ENCODE results near the gene RBMY1A1.
"Not testable (repeated sequence)": the region's sequence is repeated elsewhere in the genome, so short reads cannot be mapped to it uniquely, and the experiment has no call there.

The RBMY1A1 gene

DNA sequence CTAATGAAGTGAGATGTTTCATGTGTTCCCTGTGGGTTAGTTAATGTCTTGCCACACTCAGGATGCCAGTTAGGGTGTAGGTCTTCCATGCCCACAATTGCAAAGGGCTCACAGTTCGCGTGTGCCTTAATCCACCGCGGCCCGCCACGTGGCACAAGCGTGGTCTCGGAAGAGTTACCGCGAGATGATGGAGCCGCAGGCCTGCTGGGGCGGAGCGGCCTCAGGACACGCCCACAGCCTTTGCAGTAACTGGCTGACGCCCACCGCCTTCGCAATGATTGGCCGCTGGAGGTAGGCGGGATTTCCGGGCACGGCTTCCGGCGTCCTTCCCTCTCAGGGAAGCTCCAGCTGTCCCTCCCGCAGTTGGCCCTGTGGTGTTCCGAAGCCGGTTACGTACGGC lies at the start of gene RBMY1A1:
RBMY1A1 (plus strand) TSS at position 301 of the 400 bp plus-strand sequence. CDS start 2,013 bp downstream, outside the sequence.
- not testable (repeated sequence) for DNase-seq

- not testable (repeated sequence) for DNase-seq
These were observed 23.6 kb upstream of the RBMY1A1 start, which contains the start of gene RBMY1B for GRCh38 chrY:21511038-21511437. Gene RBMY1B, plus strand, starts transcription at chrY:21511338. Its CDS starts 2,013 bp downstream, at chrY:21513351.

GRCh38 chrY:21559316-21559984 lies 24.8 kb downstream of the RBMY1A1 start:
- not testable (repeated sequence) for DNase-seq

DNA sequence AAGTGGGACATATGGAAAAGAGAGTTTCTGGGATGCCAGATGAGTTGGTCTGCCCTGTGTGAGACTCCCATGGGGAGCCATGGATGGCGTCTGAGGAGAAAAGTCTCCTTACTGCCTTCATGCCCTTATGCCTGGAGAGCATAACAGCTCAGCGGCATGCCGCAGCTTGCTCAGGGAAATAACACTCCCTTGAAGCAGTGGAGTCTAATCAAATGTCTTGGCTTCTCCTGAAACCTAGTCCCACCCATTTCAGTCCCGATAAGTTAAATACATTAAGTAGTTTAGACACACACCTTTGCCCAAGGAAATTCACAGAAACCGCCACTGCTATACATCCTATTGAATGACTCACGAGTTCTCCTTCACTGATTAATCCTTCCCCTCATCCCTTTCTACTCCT lies 50.8 kb downstream of the RBMY1A1 start:
- no peak for DNase-seq

DNA sequence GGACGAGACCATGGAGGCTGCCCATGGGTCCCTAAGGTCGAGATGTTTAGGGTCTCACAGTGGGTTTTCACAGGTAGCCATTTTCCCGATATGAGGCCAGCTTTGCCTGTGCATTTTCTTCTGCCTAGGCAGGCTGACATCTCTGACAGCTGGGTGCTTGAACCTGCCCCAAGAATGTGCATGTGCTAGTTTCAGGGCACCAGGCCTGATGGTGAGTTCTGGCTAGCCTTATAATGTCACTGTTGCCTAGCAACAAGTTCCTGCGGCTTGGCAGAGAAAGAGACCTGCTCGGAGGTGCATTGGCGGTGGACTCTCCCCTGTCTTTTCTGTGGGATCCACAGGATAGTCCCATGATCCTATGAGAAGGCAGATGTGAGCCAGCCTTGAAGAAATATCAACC lies 51.8 kb downstream of the RBMY1A1 start:
- not testable (repeated sequence) for DNase-seq

- DNase-seq: no peak
These were observed 57.4 kb downstream of the RBMY1A1 start for GRCh38 chrY:21592059-21592458.

- not testable (repeated sequence) for DNase-seq
These were observed 61.6 kb downstream of the RBMY1A1 start for GRCh38 chrY:21596287-21596686.

Data from activated CD4-positive, CD25-positive, alpha-beta regulatory T cell treated with anti-CD3 and anti-CD28 coated beads, Interleukin-2, amount 50 U/mL, for 72 hours (primary cell).